Stromal cell of bone marrow (primary cell): Measurements from ENCODE around the gene SYNE2.
"Not testable (repeated sequence)": the region's sequence is repeated elsewhere in the genome, so short reads cannot be mapped to it uniquely, and the experiment has no call there.

ENCODE experiments used
- DNase-seq: peaks from one replicate; pipeline ENCODE4 v3.0.0-alpha.2; 2012; ENCODE audit warnings: low read depth

SYNE2 gene

DNA sequence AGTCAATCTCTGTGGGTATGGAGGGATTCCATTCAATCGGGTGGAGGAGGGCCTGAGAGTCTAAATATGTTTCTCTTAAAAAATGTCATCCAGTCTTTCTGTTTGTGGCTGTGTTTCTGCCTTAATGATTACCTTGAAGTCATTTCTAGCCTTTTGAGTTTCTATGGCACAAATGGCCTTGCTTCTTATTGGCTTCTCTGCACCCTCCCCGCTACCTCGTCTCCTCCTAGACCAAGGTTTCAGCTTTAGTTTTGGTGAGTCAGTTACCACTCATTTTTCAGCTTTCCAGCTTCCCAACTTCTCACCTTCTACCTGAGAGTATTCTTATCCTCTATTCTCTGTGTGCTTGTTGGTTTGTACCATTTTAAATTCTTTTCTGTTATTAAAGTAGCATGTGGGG is 159.2 kb downstream of the SYNE2 start:
- DNase-seq, result no peak

DNA sequence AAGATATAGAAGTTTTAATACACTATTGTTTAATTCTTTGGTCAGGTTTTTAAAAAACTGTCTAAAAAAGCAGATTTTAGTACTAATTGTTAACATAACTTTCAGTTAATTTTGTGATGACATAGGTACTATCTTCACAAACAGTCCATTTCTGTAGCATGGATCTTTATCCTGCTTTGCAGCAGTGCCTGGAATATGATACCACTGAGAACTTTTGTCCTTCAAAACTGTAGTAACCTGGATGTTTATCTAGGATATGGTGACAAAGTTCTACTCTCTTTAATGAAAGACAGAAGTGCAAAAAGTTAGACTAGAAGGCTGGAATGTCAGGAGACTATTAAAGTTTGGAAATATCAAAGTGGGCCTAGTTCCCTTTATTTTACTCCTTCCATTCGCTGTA is 159.9 kb downstream of the SYNE2 start:
- no peak for DNase-seq

DNA sequence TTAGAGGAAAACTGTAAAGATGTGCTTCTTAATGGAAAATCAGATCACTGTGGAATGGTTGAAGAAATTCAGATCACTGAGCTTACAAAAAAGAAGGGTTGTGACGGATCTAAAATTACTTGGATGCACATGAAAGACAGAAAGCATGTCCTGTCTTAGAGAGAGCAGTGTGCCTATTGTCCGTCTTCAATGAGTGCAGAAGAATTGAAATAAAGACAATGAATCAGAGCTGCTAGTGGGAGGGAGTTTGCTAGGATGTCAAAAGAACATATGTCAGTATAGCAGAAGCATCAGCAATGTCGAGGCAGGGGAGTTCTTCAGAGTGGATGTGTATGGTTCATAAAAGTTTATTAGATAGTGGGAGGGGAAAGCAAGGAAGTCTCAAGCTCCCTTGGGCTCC is 172.7 kb downstream of the SYNE2 start:
- DNase-seq, result no peak

DNA sequence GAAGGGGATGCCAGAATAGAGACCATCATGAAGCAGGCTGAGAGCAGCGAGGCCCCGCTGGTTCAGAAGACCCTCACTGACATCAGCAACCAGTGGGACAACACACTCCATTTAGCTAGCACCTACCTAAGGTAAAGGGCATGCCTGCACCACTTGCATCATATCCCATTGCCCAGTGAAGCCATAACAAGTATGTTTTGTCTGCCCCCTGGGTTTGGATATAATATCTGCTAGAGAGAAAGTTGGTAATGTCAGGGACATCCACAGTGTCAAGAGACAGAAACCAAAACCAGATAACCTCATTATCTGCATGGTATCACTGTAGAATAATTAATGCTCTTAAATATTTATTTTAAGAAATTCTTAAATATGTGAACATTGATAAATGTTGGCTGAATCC is 173.8 kb downstream of the SYNE2 start:
- no peak for DNase-seq

DNA sequence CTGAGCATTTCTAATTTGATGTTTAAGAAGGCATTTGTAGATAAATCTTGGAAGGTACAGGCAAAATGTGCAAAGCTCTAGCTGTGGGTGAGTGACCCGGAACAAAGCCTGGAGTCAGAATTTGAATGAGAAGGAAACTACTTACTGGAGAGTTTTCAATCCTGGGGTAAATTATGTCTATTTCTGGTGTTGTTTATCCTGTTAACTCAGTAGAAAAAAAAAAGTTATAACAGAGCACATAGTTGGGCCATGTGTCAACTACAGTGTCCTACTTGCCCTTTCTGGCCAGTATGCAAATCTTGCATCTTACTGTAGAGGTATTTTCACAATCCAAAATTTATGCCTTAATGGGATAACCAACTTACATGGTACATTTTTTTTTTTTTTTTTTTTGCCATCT is 182.3 kb downstream of the SYNE2 start:
- peak; percentile 20 for DNase-seq

DNA sequence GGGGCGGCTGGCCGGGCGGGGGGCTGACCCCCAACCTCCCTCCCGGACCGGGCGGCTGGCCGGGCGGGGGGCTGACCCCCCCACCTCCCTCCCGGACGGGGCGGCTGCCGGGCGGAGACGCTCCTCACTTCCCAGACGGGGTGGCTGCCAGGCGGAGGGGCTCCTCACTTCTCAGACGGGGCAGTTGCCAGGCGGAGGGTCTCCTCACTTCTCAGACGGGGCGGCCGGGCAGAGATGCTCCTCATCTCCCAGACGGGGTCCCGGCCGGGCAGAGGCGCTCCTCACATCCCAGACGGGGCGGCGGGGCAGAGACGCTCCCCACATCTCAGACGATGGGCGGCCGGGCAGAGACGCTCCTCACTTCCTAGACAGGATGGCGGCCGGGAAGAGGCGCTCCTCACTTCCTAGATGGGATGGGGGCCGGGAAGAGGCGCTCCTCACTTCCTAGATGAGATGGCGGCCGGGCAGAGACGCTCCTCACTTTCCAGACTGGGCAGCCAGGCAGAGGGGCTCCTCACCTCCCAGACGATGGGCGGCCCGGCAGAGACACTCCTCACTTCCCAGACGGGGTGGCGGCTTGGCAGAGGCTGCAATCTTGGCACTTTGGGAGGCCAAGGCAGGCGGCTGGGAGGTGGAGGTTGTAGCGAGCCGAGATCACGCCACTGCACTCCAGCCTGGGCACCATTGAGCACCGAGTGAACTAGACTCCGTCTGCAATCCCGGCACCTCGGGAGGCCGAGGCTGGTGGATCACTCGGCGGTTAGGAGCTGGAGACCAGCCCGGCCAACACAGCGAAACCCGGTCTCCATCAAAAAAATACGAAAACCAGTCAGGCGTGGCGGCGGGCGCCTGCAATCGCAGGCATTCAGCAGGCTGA is 185.3 kb downstream of the SYNE2 start:
- DNase-seq, result not testable (repeated sequence)

DNA sequence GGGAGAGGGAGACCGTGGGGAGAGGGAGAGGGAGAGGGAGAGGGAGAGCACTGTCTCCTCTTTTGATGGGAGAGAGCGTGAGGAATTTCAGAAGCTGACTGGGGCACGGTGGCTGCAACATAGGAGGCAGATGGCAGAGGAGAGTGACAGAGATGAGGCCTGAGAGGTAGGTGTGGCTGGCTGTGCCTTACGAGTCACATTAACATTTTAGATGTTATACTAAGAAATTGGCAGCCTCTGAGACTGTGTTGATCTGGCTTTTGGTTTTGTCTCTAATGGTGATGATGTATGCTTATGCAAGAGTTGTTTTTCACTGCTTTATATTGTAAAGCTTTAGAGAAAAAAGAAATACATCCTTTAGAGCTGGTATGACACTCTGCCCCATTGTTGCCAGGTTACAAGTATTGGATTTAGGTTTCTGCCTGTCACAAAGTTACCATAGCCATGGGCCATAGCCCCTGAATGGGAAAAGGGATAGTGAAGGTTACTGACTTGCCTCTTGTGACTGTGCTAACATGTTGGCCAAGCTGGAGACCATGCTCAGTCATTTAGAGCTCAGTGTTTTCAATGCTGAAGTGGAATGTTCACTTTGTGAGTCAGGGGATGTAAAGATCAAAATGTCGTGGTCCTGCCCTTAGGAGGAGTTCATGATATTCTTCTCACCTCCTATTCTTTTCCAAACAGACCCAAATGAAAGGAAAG is 186.2 kb downstream of the SYNE2 start:
- peak; percentile 22 for DNase-seq

DNA sequence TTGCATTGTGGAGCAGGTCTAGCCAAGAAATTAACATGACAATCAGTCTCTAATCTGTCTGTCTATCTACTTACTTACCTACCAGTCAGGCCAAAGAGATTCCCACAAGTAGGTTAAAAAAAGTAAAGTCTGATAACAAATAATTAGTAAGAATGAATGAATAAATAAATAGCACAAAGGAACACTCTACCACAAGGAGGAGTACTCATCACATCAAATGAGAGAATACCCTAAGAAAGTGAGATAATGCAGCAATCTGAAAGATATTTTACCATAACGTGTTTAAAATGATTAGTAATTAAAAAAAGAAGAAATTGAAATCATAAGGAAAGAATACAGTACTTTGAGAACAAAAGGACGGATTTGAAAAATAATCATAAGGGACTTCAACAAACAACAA is 187.2 kb downstream of the SYNE2 start:
- DNase-seq, result no peak

DNA sequence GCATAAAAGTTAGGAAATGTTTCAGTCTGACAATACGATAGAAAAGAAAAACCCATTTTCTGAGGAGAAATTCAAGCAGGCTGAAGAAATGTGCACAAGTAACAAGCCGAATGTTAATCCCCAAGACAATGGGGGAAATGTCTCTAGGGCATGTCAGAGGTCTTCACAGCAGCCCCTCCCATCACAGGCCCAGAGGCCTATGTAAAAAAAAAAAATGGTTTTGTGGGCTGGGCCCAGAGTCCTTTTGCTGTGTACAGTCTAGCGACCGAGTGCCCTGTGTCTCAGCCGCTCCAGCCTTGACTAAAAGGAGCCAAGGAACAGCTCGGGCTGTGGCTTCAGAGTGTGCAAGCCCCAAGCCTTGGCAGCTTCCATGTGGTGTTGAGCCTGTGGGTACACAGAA is 190.5 kb downstream of the SYNE2 start:
- not testable (repeated sequence) for DNase-seq

DNA sequence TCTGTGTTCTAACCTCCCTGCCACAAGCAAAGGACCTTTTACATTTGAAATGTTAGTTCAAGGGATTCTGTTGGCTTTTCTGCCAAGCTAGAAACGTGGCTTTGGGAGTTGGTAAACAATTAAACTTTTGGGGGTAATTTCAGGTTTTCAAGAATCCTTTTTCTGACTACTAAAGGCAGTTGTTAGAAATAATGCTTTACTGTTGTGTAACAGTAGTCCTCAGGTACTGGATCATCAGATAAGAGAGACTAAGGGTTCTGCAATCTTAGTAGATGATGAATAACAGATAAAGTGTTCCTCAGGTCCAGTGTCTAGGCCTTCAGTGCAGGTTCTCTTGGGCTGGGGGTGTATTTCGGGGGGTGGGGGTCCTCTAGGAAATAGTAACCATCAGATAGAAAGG is 192.3 kb downstream of the SYNE2 start:
- DNase-seq, result no peak

DNA sequence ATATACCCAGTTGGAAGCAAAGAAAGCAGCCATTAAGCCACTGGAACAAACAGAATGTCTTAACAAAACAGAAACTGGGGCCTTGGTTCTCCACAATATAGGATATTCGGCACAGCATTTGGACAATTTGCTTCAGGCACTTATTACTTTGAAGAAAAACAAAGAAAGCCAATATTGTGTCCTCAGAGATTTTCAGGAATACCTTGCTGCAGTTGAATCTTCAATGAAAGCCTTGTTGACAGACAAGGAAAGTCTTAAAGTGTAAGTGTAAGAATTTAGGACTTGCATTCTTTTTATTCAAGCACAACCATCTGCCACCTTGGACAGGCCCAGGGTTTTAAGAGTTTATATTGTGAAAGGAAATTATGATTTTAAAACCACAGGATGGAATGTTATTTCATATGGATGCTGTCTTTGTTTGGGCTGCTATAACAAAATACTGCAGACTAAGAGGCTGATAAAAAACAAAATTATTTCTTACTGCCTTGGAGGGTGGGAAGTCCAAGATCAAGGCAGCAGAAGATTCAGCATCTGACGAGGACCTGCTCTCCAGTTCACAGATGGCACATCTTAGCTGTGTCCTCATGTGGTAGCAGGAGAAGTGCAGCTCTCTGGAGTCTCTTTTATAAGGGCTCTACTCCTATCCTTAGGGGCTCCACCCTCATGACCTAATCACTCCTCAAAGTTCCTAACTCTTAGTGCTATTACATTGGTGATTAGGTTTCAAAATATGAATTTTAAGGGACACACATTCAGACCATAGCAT is 197.0 kb downstream of the SYNE2 start:
- no peak for DNase-seq

DNA sequence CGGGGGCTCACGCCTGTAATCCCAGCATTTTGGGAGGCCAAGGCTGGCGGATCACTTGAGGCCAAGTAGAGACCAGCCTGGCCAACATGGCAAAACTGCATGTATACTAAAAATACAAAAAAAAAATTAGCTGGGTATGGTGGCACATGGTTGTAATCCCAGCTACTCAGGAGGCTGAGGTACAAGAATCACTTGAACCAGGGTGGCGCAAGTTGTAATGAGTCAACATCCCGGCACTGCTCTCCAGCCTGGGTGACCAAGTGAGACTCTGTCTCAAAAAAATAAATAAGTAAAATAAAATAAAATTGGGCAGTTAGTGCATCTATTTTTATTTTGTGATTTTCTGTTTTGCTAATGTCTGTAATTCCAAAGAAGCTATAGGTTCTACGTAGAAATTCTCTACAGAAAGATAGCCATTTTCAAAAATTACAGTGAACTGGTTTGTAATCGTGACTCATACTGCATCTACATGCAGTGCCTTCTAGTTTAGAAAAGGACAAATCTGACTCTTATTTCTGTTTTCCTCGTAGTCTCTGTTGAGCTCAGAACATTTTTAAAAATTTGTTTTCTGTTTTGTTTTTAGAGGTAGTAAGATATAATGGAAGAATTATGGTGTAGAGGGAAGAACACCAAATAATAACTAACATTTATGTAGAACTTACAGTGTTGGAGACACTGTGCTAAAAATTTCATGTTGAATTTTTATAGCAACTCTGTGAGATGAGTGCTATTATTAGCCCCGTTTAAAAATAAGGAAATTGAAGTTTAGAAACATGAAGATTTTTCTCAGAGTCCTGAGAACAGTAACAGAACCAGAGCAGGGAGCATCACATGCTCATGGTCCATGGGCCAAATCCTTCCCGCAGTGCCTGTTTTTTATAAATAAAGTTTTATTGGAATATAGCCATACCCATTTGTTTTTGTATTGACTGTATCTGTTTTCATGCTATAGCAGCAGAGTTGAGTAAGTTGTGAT is 201.2 kb downstream of the SYNE2 start:
- no peak for DNase-seq

DNA sequence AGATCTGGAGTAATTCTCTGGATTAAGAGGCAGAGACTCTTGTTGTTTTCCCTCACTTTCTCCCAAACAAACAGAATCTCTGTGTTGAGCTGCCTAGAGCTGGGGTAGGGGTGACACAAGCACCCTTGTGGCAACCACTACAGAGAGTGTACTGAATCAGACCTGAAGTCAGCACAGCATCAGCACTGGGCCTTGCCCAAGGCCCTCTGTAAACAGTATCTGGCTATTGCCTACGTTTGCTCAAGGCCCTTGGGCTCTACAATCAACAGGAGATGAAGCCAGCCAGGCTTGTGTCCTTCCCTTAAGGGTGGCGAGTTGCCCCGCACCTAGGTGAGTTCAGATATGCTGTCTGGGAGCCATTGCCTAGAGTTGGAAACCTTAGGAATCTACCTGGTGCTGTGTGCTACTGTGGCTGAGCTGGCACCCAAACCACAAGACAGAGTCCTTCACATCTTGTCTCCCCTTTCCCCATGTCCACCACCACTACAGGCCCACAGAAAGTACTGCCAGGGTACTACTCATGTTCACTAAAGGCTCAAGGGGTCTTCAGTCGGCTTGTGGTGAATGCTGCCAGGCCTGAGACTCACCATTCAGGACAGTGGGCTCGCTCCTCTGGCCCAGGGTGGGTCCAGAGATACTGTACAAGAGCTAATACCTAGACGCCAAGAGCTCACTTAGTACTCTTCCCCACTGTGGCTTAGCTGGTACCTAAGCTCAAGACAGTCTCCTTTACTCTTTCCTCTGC is 206.8 kb downstream of the SYNE2 start:
- no peak for DNase-seq

DNA sequence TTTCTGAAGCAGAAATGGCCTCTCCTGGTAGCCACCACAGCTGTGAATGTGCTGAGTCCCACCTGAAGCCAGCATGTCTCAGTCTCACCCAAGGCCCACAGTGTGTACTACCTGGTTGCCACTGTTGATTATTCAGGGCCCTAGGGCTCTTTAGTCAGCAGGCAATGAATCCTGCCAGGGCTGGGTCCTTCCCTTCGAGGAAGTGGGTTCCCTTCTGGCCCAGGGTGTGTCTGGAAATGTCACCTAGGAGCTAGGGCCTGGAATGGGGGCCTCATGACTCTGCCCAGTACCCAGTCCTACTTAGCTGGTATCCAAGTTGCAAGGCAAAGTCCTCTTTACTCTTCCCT is 207.4 kb downstream of the SYNE2 start:
- DNase-seq, result no peak

DNA sequence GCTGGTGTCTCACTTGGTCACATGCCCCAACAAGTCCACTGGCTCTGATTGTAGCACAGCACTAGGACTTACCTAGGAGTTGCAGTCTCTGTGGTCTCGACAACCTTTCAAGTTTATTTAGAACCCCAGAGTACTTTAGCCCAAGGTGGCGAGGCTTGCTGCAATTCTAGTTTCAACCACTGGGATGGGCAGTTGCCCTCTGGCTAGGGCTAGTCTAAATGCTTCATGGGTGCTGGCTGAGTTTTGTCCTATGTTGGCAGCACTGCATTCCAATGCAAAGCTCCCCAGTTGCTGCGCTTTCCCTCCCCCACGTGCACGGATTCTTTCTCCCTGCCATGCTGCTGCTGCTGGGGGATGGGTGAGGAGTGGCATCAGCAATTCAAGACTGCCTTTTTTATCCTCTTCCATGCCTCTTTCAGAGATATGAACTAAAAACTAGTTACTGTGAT is 207.9 kb downstream of the SYNE2 start:
- no peak for DNase-seq

DNA sequence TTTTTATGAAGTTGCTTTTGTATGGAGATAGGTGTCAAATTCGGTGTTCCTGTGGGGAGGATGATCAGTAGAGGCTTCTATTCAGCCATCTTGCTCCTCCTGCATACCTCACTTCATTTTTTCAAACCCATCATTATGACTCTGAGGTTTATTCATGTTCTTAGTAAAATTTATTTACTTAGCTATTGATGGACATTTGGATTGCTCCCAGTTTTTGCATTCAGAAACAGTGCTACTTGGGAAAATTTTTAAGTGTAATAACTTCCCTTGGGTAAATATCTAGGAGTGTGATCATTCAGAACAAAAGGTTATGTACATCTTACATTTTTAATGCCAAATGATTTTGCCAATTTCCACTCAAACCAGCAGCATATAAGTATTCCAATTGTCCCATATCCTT is 208.3 kb downstream of the SYNE2 start:
- no peak for DNase-seq

DNA sequence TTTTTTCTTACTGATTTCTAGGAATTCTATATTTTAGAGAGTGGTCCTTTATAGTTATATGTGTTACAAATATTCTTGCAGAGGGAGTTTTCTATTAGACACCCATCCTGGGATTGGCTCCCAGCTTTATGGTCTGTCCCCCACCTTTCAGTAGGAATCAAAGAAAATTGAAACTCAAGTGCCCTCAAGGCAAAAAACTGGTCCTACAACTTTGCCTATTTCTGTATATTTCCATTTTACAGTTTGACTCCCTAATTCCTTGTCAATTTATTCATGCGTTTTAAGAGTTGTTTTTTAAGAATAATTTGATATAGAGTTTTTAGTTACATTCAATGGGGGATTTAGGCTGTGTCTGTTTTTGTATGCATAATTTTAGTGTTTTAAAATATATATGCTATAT is 208.9 kb downstream of the SYNE2 start:
- DNase-seq, result no peak

DNA sequence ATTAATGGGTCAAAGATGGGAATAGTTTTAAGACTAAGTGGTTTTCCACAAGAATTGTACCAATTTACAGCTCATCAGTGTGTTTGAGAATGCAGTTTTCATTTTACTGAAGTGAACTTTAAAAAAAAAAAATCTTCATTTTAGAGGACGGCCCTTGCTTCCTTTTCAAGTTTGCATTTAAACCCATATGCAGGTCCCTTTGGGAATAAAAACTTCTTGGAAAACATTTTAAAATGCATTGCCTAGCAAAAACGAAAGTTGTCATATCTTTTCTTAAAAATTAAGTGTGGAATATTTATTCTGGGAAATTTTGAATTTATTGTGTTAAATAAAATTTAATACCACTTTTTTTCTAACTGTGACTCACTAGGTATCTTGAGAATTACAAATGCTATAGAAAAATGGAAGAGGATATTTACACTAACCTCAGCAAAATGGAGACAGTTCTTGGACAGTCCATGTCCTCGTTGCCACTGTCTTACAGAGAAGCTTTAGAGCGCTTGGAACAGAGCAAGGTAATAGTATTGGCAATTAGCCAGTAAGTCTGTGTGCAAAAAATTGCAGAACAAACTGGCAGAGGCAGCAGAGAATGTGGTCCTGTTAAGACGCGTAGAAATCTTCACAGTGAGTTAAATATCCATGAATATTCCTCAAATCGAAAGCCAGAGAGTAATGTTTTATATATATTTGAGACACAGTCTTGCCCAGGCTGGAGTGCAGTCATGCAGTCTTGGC is 209.7 kb downstream of the SYNE2 start:
- no peak for DNase-seq

DNA sequence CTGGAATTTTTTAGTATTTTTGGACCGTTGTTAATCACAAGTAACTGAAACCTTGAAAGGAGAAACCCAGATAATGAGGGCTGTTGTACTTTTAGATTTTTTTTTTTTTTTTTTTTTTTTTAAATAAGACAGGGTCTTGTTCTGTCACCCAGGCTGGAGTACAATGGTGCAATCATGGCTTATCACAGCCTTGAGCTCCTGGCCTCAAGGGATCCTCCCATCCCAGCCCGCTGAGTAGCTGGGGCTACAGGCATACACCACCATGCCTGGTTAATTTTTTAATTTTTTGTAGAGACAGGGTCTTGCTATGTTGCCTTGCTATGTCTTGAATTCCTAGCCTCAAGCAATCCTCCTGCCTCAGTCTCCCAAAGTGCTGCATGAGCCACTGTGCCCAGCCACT is 211.6 kb downstream of the SYNE2 start:
- no peak for DNase-seq
